GM23248 (cell line): ENCODE data around the gene GRK3. TPM values are rescaled to one million over a fixed set of nuclear protein-coding genes. Genes with fewer than 3 reads are reported as not detected.

Source experiments
- DNase-seq: peaks from one replicate; pipeline ENCODE4 v3.0.0-alpha.2; 2015
- H2AFZ ChIP-seq: fragments of 200-600 bp; sonication (generic); 2 replicates; pipeline ENCODE4 v1.6.1; 2016; ENCODE audit warnings: antibody characterized with exemption
- H3F3A ChIP-seq: fragments of 200-600 bp; sonication (generic); 2 replicates; pipeline ENCODE4 v1.6.1; 2016; ENCODE audit warnings: mild to moderate bottlenecking, antibody characterized with exemption, mixed run types; ENCODE audit not compliant: insufficient read depth
- H3K27ac ChIP-seq: fragments of 200-600 bp; sonication (generic); 2 replicates; pipeline ENCODE4 v1.5.1; 2016; ENCODE audit warnings: mild to moderate bottlenecking
- H3K27me3 ChIP-seq: fragments of 200-600 bp; sonication (generic); replicated peaks from 2 replicates; pipeline ENCODE4 v1.6.1; 2016; ENCODE audit warnings: mild to moderate bottlenecking; ENCODE audit not compliant: insufficient read depth
- H3K36me3 ChIP-seq: fragments of 200-600 bp; sonication (generic); 2 replicates; pipeline ENCODE4 v1.6.1; 2016; ENCODE audit warnings: low read depth, mild to moderate bottlenecking
- H3K4me1 ChIP-seq: fragments of 200-600 bp; sonication (generic); 2 replicates; pipeline ENCODE4 v1.6.1; 2016; ENCODE audit warnings: mild to moderate bottlenecking; ENCODE audit not compliant: insufficient read depth
- H3K4me2 ChIP-seq: fragments of 200-600 bp; sonication (generic); one replicate; pipeline ENCODE4 v1.6.1; 2016; ENCODE audit warnings: mild to moderate bottlenecking; ENCODE audit not compliant: unreplicated experiment
- H3K4me3 ChIP-seq: fragments of 200-600 bp; sonication (generic); 2 replicates; pipeline ENCODE4 v1.5.1; 2016; ENCODE audit warnings: mild to moderate bottlenecking
- H3K79me2 ChIP-seq: fragments of 200-600 bp; sonication (generic); 2 replicates; pipeline ENCODE4 v1.6.1; 2016; ENCODE audit warnings: mild to moderate bottlenecking; ENCODE audit not compliant: insufficient read depth
- H3K9ac ChIP-seq: fragments of 200-600 bp; sonication (generic); 2 replicates; pipeline ENCODE4 v1.6.1; 2016; ENCODE audit warnings: mild to moderate bottlenecking
- H3K9me2 ChIP-seq: fragments of 200-600 bp; sonication (generic); 2 replicates; pipeline ENCODE4 v1.6.1; 2016; ENCODE audit warnings: mixed run types, mild to moderate bottlenecking, moderate library complexity; ENCODE audit not compliant: insufficient read depth
- H3K9me3 ChIP-seq: fragments of 200-600 bp; sonication (generic); one replicate; pipeline ENCODE4 v1.6.1; 2017; ENCODE audit warnings: low read depth
- H4K20me1 ChIP-seq: fragments of 200-600 bp; sonication (generic); 2 replicates; pipeline ENCODE4 v1.6.0; 2016; ENCODE audit not compliant: insufficient read depth
- EZH2 ChIP-seq: fragments of 200-600 bp; sonication (generic); IDR thresholded peaks from 2 replicates; pipeline ENCODE4 v1.6.1; 2018; ENCODE audit warnings: antibody characterized with exemption, mild to moderate bottlenecking; ENCODE audit not compliant: insufficient read depth, poor library complexity, severe bottlenecking
- EZH2phosphoT487 ChIP-seq: fragments of 200-600 bp; sonication (generic); IDR thresholded peaks from 2 replicates; pipeline ENCODE4 v1.6.1; 2018; ENCODE audit warnings: antibody characterized with exemption, moderate library complexity, mild to moderate bottlenecking, low read depth; ENCODE audit not compliant: insufficient read depth
- WGBS, 2 experiments: methylation state at CpG; one replicate each; pipeline ENCODE4 v1.1.6; 2015 to 2017; ENCODE audit warnings: low lambda C conversion rate in 2 of 2, low coverage in 1 of 2; ENCODE audit errors: missing lambda C conversion rate in 2 of 2; 5-methylcytosine and 5-hydroxymethylcytosine counted together
- in situ Hi-C: fragments of 300-500 bp; cut with MboI; formaldehyde crosslinking; loops from 2 replicates; pipeline ENCODE4 v1.15.0; 2020
- polyA plus RNA-seq: library from polyadenylated mRNA; unstranded; fragments of >200 nt; fragmentation: Nextera tagmentation; extraction: Ambion mirVana; gene quantifications from 2 replicates; pipeline ENCODE4 v1.2.1, GENCODE V29; 2016
- total RNA-seq: library from RNA; depleted of rRNA; stranded (reverse); fragments of >200 nt; shearing (Covaris generic); gene quantifications from 2 replicates; pipeline ENCODE4 v1.2.3, GENCODE V29; 2014

Gene GRK3
- total and polyA plus RNA-seq, 2 experiments from 2014 or later: 0.08 to 0.11 TPM

GRCh38 chr22:25750569-25751173 lies 186.2 kb downstream of the GRK3 start:
- TF ChIP-seq EZH2phosphoT487 (no peak), EZH2 (no peak)
- H2AFZ ChIP-seq: no peak overlapping the region
- no peaks in the 10 kb centered on the region for H3K27me3 ChIP-seq
- no peaks in the 10 kb centered on the region for H3K79me2 ChIP-seq
- WGBS, 2 experiments: 47 to 54% methylated on average over 6 of the region's 6 CpGs
- DNase-seq: peak; percentile 6
- no peaks in the 10 kb centered on the region for H3K9me2 ChIP-seq
- no peaks in the 10 kb centered on the region for H4K20me1 ChIP-seq
- peaks cover 22% of the 10 kb centered on the region for H3K4me1 ChIP-seq
- H3K36me3 ChIP-seq: no peaks in the 10 kb centered on the region
- H3K9ac ChIP-seq: no peak overlapping the region
- no peak overlapping the region for H3K4me2 ChIP-seq
- in situ Hi-C loops: no loop called here
- H3F3A ChIP-seq: peaks cover 11% of the 10 kb centered on the region
- no peak overlapping the region for H3K4me3 ChIP-seq
- no peaks in the 10 kb centered on the region for H3K9me3 ChIP-seq
- no peak overlapping the region for H3K27ac ChIP-seq

- in situ Hi-C loops: no loop called here
- Histone ChIP-seq H3K4me3 (no peak overlapping the region), H3K9me2 (no peaks in the 10 kb centered on the region), H3K9ac (no peak overlapping the region), H3K27me3 (no peaks in the 10 kb centered on the region), H3K79me2 (no peaks in the 10 kb centered on the region), H3K4me1 (peaks cover 17% of the 10 kb centered on the region), H3K36me3 (no peaks in the 10 kb centered on the region), H4K20me1 (no peaks in the 10 kb centered on the region), H3K27ac (no peak overlapping the region), H3F3A (peaks cover 6% of the 10 kb centered on the region), H3K9me3 (no peaks in the 10 kb centered on the region), H2AFZ (no peak overlapping the region), H3K4me2 (no peak overlapping the region)
- DNase-seq: no peak
- 48 to 57% methylated on average over 4 of the region's 4 CpGs for WGBS, 2 experiments
- TF ChIP-seq EZH2 (no peak), EZH2phosphoT487 (no peak)
Measured at GRCh38 chr22:25751174-25751581, 186.7 kb downstream of the GRK3 start.

- no peak for TF ChIP-seq EZH2
- TF ChIP-seq EZH2phosphoT487: no peak
- no peaks in the 10 kb centered on the region for H4K20me1 ChIP-seq
- DNase-seq: no peak
- H3K9me2 ChIP-seq: no peaks in the 10 kb centered on the region
- no peaks in the 10 kb centered on the region for H3K9me3 ChIP-seq
- no peaks in the 10 kb centered on the region for H3F3A ChIP-seq
- no peak overlapping the region for H3K4me2 ChIP-seq
- no peaks in the 10 kb centered on the region for H3K79me2 ChIP-seq
- H3K9ac ChIP-seq: no peak overlapping the region
- peaks cover 5% of the 10 kb centered on the region; the same call in 1 of the 2 replicates for H3K4me1 ChIP-seq
- H2AFZ ChIP-seq: no peak overlapping the region
- H3K4me3 ChIP-seq: no peak overlapping the region
- H3K27ac ChIP-seq: no peak overlapping the region
- in situ Hi-C loops: no loop called here
- no peaks in the 10 kb centered on the region for H3K36me3 ChIP-seq
- WGBS, 2 experiments: 89 to 93% methylated on average over 31 to 48 of the region's 48 CpGs
- no peaks in the 10 kb centered on the region for H3K27me3 ChIP-seq
Measured at GRCh38 chr22:25752615-25753214, 188.2 kb downstream of the GRK3 start.

- Histone ChIP-seq H4K20me1 (no peaks in the 10 kb centered on the region), H3K27me3 (no peaks in the 10 kb centered on the region), H3K9me2 (no peaks in the 10 kb centered on the region), H3K4me2 (no peak overlapping the region), H2AFZ (no peak overlapping the region), H3K9me3 (no peaks in the 10 kb centered on the region), H3K4me1 (no peaks in the 10 kb centered on the region), H3K4me3 (no peak overlapping the region), H3K27ac (no peak overlapping the region), H3K79me2 (no peaks in the 10 kb centered on the region), H3F3A (no peaks in the 10 kb centered on the region), H3K36me3 (no peaks in the 10 kb centered on the region), H3K9ac (no peak overlapping the region)
- in situ Hi-C loops: no loop called here
- WGBS, 2 experiments: 81 to 87% methylated on average over 14 of the region's 14 CpGs
- no peak for DNase-seq
- TF ChIP-seq EZH2 (no peak), EZH2phosphoT487 (no peak)
Measured at GRCh38 chr22:25753252-25753651, 188.8 kb downstream of the GRK3 start.
